ENCODE measurements around the gene MARK1. TPM values are rescaled to one million over a fixed set of nuclear protein-coding genes. Genes with fewer than 3 reads are reported as not detected.

The MARK1 gene
- total RNA-seq, 1 experiment from 2014 or later: 13.9 TPM

DNA sequence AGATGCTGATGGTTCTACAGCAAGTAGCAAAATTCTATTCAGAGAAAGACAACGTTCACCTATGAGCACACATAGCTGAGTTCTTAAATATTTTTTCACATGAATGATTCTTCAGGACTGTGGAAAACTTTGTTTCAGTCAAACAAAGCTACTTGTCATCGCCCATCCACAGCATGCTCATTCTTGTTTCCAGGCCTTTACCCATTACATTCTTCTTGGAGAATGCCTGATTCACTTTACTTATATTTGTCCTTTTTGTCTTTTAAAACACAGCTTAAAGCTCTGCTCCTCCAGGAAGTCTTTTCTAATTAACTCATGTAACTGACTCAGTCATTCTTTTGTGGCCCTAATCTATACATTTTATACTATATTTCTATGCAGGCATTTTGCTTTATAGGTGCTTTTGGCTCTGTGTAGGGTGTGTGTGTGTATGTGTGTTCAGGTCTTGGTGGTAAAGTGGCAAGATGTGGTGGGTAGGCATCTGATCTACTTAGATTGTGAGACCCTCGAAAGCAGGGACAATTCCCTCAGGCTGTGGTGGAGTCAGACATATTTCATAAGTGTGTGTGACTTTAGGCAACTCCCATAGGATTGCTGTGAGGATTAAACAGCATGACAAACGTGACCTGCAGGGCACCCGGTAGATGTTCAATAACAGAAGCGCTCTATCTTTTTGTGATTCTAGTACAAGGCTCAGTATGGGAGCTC is 11.8 kb upstream of the MARK1 start:
- H3K27ac Mint-ChIP-seq: no peak overlapping the region
- peaks cover 2% of the 10 kb centered on the region; the same call in 1 of the 2 replicates for H3K27me3 Mint-ChIP-seq (ENCODE audit: low read depth)
- ChIA-PET CTCF (no interaction called here), POLR2A (no interaction called here)
- no peaks in the 10 kb centered on the region for H3K36me3 Mint-ChIP-seq
- peaks cover 16% of the 10 kb centered on the region for H3K4me1 Mint-ChIP-seq
- H3K4me3 Mint-ChIP-seq: no peak overlapping the region
- TF ChIP-seq GABPB1 (CRISPR knock-in tag; IDR thresholded peaks at IDR 0.05) (no peak), ZNF671 (CRISPR knock-in tag; IDR thresholded peaks at IDR 0.05) (no peak), ETV6 (CRISPR knock-in tag; IDR thresholded peaks at IDR 0.05) (no peak), NR1H2 (CRISPR knock-in tag; IDR thresholded peaks at IDR 0.05) (no peak), ZNF423 (CRISPR knock-in tag; IDR thresholded peaks at IDR 0.05) (no peak), ZNF416 (CRISPR knock-in tag; IDR thresholded peaks at IDR 0.05) (no peak), ATF1 (CRISPR knock-in tag; IDR thresholded peaks at IDR 0.05) (no peak), NR3C1 (CRISPR knock-in tag; conservative IDR thresholded peaks at IDR 0.05; ENCODE audit: low read depth) (no peak), CREM (CRISPR knock-in tag; IDR thresholded peaks at IDR 0.05) (no peak)
- TF ChIP-seq, protein P1, sequence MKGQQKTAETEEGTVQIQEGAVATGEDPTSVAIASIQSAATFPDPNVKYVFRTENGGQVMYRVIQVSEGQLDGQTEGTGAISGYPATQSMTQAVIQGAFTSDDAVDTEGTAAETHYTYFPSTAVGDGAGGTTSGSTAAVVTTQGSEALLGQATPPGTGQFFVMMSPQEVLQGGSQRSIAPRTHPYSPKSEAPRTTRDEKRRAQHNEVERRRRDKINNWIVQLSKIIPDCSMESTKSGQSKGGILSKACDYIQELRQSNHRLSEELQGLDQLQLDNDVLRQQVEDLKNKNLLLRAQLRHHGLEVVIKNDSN (CRISPR knock-in tag; IDR thresholded peaks at IDR 0.05): no peak
- TF ChIP-seq, protein P2, sequence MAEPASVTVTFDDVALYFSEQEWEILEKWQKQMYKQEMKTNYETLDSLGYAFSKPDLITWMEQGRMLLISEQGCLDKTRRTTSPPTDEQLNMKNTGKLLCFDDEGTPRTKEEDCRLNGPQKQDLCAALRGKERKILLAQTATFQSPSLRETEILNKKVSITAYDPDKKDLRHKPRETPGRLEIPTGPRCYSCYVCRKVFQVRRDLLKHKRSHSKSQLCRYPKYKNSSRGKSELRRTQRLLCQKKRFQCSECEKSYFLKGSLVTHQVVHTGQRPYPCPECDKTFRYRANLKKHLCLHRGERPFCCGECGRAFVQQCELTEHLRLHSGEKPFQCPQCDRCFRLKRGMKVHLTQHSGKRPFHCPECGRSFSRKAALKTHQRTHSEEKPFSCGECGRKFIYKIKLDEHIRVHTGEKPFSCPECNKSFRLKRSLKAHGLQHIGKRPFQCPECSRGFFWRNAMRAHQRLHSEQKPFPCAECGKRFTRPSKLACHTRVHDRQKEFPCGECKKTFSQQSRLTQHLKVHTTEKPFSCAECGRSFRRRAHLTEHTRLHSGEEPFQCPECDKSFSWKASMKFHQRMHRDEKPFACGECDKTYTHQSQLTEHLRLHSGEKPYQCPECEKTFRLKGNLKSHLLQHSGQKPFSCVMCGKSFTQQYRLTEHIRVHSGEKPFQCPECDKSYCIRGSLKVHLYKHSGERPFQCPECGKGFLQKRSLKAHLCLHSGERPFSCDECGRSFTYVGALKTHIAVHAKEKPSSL (CRISPR knock-in tag; conservative IDR thresholded peaks at IDR 0.05): no peak
- no peak for DNase-seq (ENCODE audit: low spot score)
- no peaks in the 10 kb centered on the region for H3K9me3 Mint-ChIP-seq
- ATAC-seq: no peak

DNA sequence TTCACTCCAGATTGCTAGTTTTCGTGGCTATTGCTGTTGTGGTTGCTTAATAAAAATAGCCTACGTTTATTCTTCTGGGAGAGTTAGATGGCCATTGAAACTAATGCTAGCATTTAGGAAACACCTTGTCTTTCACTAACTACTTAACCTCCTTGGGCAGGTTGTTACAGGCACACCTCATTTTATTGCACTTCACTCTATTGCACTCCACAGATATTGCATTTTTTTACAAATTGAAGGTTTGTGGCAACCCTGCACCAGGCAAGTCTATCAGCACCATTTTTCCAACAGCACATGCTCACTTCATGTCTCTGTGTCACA is 11.3 kb upstream of the MARK1 start:
- peaks cover 10% of the 10 kb centered on the region for H3K4me1 Mint-ChIP-seq
- ChIA-PET POLR2A (no interaction called here), CTCF (no interaction called here)
- H3K27ac Mint-ChIP-seq: no peak overlapping the region
- no peaks in the 10 kb centered on the region for H3K36me3 Mint-ChIP-seq
- H3K27me3 Mint-ChIP-seq (ENCODE audit: low read depth): peaks cover 2% of the 10 kb centered on the region; the same call in 1 of the 2 replicates
- TF ChIP-seq, protein P3, sequence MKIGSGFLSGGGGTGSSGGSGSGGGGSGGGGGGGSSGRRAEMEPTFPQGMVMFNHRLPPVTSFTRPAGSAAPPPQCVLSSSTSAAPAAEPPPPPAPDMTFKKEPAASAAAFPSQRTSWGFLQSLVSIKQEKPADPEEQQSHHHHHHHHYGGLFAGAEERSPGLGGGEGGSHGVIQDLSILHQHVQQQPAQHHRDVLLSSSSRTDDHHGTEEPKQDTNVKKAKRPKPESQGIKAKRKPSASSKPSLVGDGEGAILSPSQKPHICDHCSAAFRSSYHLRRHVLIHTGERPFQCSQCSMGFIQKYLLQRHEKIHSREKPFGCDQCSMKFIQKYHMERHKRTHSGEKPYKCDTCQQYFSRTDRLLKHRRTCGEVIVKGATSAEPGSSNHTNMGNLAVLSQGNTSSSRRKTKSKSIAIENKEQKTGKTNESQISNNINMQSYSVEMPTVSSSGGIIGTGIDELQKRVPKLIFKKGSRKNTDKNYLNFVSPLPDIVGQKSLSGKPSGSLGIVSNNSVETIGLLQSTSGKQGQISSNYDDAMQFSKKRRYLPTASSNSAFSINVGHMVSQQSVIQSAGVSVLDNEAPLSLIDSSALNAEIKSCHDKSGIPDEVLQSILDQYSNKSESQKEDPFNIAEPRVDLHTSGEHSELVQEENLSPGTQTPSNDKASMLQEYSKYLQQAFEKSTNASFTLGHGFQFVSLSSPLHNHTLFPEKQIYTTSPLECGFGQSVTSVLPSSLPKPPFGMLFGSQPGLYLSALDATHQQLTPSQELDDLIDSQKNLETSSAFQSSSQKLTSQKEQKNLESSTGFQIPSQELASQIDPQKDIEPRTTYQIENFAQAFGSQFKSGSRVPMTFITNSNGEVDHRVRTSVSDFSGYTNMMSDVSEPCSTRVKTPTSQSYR (CRISPR knock-in tag; IDR thresholded peaks at IDR 0.05): no peak
- TF ChIP-seq ELF4 (CRISPR knock-in tag; IDR thresholded peaks at IDR 0.05; ENCODE audit: low read depth) (no peak), ZNF416 (CRISPR knock-in tag; IDR thresholded peaks at IDR 0.05) (no peak)
- TF ChIP-seq, protein P4, sequence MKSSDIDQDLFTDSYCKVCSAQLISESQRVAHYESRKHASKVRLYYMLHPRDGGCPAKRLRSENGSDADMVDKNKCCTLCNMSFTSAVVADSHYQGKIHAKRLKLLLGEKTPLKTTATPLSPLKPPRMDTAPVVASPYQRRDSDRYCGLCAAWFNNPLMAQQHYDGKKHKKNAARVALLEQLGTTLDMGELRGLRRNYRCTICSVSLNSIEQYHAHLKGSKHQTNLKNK (CRISPR knock-in tag; IDR thresholded peaks at IDR 0.05): no peak
- H3K9me3 Mint-ChIP-seq: no peaks in the 10 kb centered on the region
- ATAC-seq (no peak), DNase-seq (ENCODE audit: low spot score) (no peak)
- no peak overlapping the region for H3K4me3 Mint-ChIP-seq

DNA sequence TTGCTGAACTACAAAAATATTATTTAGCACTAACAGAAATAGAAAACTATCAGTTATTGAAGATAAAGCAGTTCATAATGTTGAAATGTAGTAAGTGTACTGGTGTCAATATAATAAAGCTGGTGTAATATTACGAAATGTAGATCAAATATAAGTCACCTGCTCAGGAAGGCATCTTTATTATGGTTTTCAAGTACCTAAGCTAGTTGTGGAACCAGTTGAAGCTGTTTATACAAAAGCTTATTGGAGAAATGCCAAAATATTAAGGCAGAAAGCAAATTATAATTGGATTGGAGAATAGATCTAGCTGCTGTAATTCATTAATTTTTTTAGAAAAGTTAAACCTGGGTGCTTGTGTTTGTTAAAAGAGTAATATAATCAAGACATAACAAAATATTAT is 6.2 kb upstream of the MARK1 start:
- no peaks in the 10 kb centered on the region for H3K9me3 Mint-ChIP-seq
- ChIA-PET POLR2A (no interaction called here), CTCF (no interaction called here)
- H3K36me3 Mint-ChIP-seq: no peaks in the 10 kb centered on the region
- no peak for DNase-seq (ENCODE audit: low spot score)
- peaks cover 11% of the 10 kb centered on the region for H3K4me1 Mint-ChIP-seq
- peaks cover 9% of the 10 kb centered on the region for H3K27me3 Mint-ChIP-seq (ENCODE audit: low read depth)
- no peak overlapping the region for H3K4me3 Mint-ChIP-seq
- ATAC-seq: no peak
- no peak overlapping the region for H3K27ac Mint-ChIP-seq
- TF ChIP-seq CBFB (CRISPR knock-in tag; IDR thresholded peaks at IDR 0.05; ENCODE audit: low read depth): no peak
- TF ChIP-seq, protein P5, sequence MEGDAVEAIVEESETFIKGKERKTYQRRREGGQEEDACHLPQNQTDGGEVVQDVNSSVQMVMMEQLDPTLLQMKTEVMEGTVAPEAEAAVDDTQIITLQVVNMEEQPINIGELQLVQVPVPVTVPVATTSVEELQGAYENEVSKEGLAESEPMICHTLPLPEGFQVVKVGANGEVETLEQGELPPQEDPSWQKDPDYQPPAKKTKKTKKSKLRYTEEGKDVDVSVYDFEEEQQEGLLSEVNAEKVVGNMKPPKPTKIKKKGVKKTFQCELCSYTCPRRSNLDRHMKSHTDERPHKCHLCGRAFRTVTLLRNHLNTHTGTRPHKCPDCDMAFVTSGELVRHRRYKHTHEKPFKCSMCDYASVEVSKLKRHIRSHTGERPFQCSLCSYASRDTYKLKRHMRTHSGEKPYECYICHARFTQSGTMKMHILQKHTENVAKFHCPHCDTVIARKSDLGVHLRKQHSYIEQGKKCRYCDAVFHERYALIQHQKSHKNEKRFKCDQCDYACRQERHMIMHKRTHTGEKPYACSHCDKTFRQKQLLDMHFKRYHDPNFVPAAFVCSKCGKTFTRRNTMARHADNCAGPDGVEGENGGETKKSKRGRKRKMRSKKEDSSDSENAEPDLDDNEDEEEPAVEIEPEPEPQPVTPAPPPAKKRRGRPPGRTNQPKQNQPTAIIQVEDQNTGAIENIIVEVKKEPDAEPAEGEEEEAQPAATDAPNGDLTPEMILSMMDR (IDR thresholded peaks at IDR 0.05): no peak
- TF ChIP-seq, protein P6, sequence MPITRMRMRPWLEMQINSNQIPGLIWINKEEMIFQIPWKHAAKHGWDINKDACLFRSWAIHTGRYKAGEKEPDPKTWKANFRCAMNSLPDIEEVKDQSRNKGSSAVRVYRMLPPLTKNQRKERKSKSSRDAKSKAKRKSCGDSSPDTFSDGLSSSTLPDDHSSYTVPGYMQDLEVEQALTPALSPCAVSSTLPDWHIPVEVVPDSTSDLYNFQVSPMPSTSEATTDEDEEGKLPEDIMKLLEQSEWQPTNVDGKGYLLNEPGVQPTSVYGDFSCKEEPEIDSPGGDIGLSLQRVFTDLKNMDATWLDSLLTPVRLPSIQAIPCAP (CRISPR knock-in tag; IDR thresholded peaks at IDR 0.05): no peak
- TF ChIP-seq, protein P7, sequence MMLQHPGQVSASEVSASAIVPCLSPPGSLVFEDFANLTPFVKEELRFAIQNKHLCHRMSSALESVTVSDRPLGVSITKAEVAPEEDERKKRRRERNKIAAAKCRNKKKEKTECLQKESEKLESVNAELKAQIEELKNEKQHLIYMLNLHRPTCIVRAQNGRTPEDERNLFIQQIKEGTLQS (CRISPR knock-in tag; conservative IDR thresholded peaks at IDR 0.05): no peak
- TF ChIP-seq CREM (CRISPR knock-in tag; IDR thresholded peaks at IDR 0.05): no peak
- no peak for TF ChIP-seq NR2C2 (CRISPR knock-in tag; IDR thresholded peaks at IDR 0.05)
- no peak for TF ChIP-seq NR1H2 (CRISPR knock-in tag; IDR thresholded peaks at IDR 0.05)
- TF ChIP-seq ZNF423 (CRISPR knock-in tag; IDR thresholded peaks at IDR 0.05): no peak
- TF ChIP-seq ZNF317 (CRISPR knock-in tag; IDR thresholded peaks at IDR 0.05; ENCODE audit: borderline replicate concordance, low read depth): no peak
- TF ChIP-seq, protein P8, sequence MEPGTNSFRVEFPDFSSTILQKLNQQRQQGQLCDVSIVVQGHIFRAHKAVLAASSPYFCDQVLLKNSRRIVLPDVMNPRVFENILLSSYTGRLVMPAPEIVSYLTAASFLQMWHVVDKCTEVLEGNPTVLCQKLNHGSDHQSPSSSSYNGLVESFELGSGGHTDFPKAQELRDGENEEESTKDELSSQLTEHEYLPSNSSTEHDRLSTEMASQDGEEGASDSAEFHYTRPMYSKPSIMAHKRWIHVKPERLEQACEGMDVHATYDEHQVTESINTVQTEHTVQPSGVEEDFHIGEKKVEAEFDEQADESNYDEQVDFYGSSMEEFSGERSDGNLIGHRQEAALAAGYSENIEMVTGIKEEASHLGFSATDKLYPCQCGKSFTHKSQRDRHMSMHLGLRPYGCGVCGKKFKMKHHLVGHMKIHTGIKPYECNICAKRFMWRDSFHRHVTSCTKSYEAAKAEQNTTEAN (CRISPR knock-in tag; IDR thresholded peaks at IDR 0.05): no peak
- no peak for TF ChIP-seq ZNF416 (CRISPR knock-in tag; IDR thresholded peaks at IDR 0.05)

Measured in WTC11 (cell line).